Endothelial cell of umbilical vein (primary cell): ENCODE data around the gene FAM168B.

Experiments
- EZH2 ChIP-seq: IDR thresholded peaks from 2 replicates; pipeline ENCODE4 v1.6.1; 2012; ENCODE audit warnings: borderline replicate concordance, low read depth, mild to moderate bottlenecking, moderate library complexity, low read length, inconsistent platforms; ENCODE audit not compliant: severe bottlenecking
- MAX ChIP-seq: IDR thresholded peaks from 2 replicates; pipeline ENCODE4 v1.6.1; 2011; ENCODE audit not compliant: insufficient read depth, insufficient read length
- POLR2A ChIP-seq: IDR thresholded peaks from 2 replicates; pipeline ENCODE4 v1.6.1; 2012; ENCODE audit warnings: low read depth, mild to moderate bottlenecking, control low read depth, low read length
- POLR2AphosphoS5 ChIP-seq: IDR thresholded peaks from 2 replicates; pipeline ENCODE4 v1.6.1; 2012; ENCODE audit warnings: low read depth, mild to moderate bottlenecking, control low read depth, low read length, moderate library complexity; ENCODE audit not compliant: insufficient read depth

GRCh38 chr2:131125195-131125757 lies 32.0 kb upstream of the FAM168B start:
- no peak for TF ChIP-seq POLR2A
- no peak for TF ChIP-seq MAX
- TF ChIP-seq POLR2AphosphoS5, result no peak
- TF ChIP-seq EZH2, result no peak
